ELF-1 (cell line): ENCODE measurements around the gene PSMB11.

Experiments used
- DNase-seq: peaks from one replicate; pipeline ENCODE4 v3.0.0-alpha.2; 2016; ENCODE audit warnings: low read depth, low spot score

Gene PSMB11

DNA sequence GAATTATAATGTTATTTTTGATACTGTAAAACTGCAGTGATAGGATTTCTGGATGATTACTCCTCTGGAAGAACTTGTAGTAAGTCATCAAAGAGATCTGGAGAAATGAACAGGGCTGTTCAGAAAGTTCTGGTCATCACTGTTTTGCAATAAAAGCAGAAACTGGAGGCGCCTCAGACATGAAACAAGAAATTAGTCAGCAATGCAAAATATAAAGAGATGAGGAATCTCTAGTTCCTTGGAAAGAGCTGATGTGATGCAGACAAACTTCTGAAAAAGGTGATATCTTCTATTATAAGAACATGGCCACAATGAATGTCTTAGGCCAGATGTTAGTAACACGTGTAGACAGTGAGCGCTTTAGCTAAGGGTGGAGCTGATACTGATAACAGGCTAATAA is 43.4 kb downstream of the PSMB11 start:
- no peak for DNase-seq

DNA sequence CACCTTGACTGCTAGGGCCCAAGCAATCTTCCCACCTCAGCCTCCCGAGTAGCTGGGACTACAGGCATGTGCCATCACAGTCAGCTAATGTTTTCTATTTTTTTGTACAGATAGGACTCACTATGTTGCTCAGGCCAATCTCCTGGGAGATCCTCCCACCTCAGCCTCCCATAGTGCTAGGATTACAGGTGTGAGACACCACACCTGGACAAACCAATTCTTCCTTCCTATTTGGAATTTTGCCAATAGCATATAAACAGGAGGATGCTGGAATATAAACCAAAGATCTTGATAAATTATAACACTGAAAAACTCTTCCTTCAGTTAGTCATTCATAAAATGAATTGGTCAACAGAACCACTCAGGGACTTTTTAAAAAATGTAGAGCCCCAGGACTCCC is 44.6 kb downstream of the PSMB11 start:
- no peak for DNase-seq

DNA sequence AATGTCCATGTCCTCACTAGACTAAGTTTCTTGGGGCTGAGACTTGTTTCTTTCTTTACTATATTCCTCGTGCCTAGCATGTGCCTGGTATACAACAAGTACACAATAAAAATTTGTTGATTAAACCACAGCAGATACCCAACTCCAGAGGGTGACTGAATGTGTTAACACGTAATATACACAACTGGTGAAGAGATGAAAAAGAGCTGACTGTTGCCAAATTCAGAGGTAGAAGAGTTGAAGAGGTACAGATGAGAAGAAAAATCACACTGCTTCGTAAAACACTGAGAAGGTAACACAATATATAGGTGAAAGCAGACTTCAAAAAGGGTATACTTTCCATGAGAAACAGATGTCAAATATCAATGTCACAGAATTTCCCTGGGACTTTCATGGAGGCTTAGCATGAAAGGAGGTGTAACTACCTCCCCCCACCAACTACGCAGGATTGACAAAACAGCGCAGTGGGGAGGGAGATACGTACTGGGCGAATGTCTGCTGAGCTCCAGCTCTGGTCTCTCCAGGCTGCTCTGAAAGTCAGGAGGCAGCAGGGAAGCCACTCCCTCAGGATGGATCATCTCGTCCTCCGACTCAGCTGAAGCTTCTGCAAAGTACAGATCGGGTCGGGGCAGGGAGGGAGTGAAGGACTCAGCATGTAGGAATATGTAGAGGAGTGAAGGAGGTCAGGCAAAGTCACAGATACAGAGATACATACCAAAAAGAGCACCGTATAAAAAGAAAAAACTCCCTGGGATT is 47.7 kb downstream of the PSMB11 start:
- no peak for DNase-seq

DNA sequence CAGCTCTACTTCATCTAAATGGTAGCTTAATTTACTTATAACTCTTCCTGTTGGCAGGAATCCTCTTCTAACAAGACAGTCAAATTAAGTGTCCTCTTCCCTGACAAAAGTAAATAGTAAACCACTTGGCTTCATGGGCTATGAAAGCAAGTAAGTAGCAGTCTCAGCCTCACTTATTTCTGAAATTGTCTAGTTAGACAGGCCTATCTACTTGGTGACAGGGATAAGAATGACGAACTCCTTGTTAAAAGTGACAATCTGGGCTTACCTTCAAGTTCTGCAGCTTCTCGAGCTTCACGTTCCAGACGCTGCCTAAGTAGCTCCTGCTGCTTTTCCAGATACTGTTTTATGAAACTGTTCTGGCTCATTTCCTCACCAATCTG is 48.2 kb downstream of the PSMB11 start:
- no peak for DNase-seq

DNA sequence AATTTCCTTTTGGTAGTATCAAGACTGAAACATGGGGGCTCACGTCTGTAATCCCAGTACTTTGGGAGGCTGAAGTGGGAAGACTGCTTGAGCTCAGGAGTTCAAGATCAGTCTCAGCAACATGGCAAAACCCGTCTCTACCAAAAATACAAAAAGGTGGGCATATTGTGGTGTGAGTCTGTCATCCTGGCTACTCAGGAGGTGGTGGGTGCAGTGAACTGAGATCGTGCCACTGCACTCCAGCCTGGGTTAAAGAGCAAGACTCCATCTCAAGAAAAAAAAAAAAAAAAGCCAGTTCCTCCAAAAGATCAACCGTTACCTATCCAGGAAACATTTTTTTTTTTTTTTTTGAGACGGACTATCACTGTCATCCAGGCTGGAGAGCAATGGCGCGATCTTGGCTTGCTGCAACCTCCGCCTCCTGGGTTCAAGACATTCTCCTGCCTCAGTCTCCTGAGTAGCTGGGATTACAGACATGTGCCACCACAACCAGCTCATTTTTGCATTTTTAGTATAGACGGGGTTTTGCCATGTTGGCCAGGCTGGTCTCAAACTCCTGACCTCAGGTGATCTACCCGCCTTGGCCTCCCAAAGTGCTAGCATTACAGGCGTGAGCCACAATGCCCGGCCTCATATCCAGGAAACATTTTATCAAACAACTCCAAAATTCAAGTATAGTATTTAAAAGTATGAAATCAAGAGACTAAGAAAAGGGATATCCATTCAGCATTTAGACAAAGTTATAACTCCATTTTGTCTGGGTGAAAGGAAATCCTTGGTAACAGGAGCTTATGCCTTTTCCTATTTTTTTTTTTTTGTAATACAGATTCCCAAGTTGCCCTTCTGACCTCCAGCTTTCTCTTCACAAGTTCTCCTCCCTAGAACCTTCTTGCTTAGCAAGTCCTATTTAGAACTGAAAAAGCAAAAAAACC is 49.5 kb downstream of the PSMB11 start:
- DNase-seq: no peak

DNA sequence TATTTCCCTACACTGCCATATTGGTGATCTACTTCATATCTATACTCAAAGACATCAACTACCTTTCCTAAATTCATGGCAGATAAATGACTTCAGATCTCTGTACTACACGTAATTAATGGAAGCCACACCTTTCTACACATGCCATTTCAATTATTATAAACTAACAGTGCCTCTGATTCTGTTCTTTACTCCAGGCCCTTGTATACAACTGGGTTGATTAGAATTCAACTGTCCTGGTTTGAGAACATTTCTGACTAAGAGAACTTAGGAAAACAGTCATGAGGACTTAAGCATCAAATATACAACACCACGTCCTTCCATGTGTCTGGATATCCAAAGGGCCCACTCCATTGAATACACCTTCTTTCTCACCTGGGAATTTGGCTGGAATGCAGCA is 51.1 kb downstream of the PSMB11 start:
- no peak for DNase-seq

DNA sequence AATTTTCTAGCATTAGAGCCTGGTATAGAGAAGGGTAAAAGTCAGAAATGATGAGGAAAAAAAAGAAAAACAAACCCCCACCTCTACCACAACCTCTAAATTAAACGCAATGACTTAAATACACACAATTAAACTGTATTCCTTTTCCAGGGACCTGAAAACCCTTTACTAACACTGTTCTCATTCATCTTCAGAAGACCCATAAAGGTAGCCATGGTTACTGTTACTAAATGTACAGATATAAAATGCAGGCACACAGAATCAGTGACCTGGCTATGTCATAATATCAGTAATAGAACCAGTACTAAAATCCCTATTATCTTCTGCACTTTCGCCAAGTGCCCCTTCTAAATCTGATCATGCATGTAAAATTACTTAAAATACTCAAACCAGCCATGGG is 51.5 kb downstream of the PSMB11 start:
- DNase-seq: no peak
